ENCODE measurements around the gene ZDHHC5.
"Not testable (repeated sequence)": the region's sequence is repeated elsewhere in the genome, so short reads cannot be mapped to it uniquely, and the experiment has no call there.

Gene ZDHHC5

GRCh38 chr11:57650739-57651090, 17.2 kb upstream of the ZDHHC5 start:
- H3F3A ChIP-seq (ENCODE audit: low read depth), result no peaks in the 10 kb centered on the region
- no peaks in the 10 kb centered on the region for H4K20me1 ChIP-seq (ENCODE audit: insufficient read depth, low read length, poor library complexity, severe bottlenecking)
- H3K36me3 ChIP-seq (ENCODE audit: insufficient read depth, low read length), result no peaks in the 10 kb centered on the region
- H3K4me3 ChIP-seq (ENCODE audit: low read length, poor library complexity, severe bottlenecking), result no peak overlapping the region
- H2AFZ ChIP-seq (ENCODE audit: low read length), result no peak overlapping the region
- H3K4me1 ChIP-seq (ENCODE audit: insufficient read depth, low read length, poor library complexity, severe bottlenecking), result peaks cover 45% of the 10 kb centered on the region
- H3K27me3 ChIP-seq (ENCODE audit: insufficient read depth, low read length, poor library complexity, severe bottlenecking), result no peaks in the 10 kb centered on the region
- no peaks in the 10 kb centered on the region for H3K9me2 ChIP-seq (replicated peaks; ENCODE audit: low read depth, low read length)
- H3K79me2 ChIP-seq (ENCODE audit: insufficient read depth, low read length), result no peaks in the 10 kb centered on the region
- no peaks in the 10 kb centered on the region for H3K9me3 ChIP-seq (ENCODE audit: insufficient read depth, low read depth, low read length)
- H3K4me2 ChIP-seq (ENCODE audit: low read depth, low read length, poor library complexity, severe bottlenecking), result no peak overlapping the region
- no peak for TF ChIP-seq EZH2phosphoT487 (IDR thresholded peaks at IDR 0.05; ENCODE audit: borderline replicate concordance)
- TF ChIP-seq, protein P1, sequence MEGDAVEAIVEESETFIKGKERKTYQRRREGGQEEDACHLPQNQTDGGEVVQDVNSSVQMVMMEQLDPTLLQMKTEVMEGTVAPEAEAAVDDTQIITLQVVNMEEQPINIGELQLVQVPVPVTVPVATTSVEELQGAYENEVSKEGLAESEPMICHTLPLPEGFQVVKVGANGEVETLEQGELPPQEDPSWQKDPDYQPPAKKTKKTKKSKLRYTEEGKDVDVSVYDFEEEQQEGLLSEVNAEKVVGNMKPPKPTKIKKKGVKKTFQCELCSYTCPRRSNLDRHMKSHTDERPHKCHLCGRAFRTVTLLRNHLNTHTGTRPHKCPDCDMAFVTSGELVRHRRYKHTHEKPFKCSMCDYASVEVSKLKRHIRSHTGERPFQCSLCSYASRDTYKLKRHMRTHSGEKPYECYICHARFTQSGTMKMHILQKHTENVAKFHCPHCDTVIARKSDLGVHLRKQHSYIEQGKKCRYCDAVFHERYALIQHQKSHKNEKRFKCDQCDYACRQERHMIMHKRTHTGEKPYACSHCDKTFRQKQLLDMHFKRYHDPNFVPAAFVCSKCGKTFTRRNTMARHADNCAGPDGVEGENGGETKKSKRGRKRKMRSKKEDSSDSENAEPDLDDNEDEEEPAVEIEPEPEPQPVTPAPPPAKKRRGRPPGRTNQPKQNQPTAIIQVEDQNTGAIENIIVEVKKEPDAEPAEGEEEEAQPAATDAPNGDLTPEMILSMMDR (conservative IDR thresholded peaks at IDR 0.05; ENCODE audit: low read length), result no peak
- H3K9ac ChIP-seq (ENCODE audit: low read depth, low read length, poor library complexity, severe bottlenecking), result no peak overlapping the region

GRCh38 chr11:57651408-57651807, 16.5 kb upstream of the ZDHHC5 start:
- Histone ChIP-seq H4K20me1 (ENCODE audit: insufficient read depth, low read length, poor library complexity, severe bottlenecking) (no peaks in the 10 kb centered on the region), H3K79me2 (ENCODE audit: insufficient read depth, low read length) (no peaks in the 10 kb centered on the region), H3F3A (ENCODE audit: low read depth) (no peaks in the 10 kb centered on the region), H3K36me3 (ENCODE audit: insufficient read depth, low read length) (no peaks in the 10 kb centered on the region), H3K27me3 (ENCODE audit: insufficient read depth, low read length, poor library complexity, severe bottlenecking) (no peaks in the 10 kb centered on the region), H3K9ac (ENCODE audit: low read depth, low read length, poor library complexity, severe bottlenecking) (no peak overlapping the region), H3K4me2 (ENCODE audit: low read depth, low read length, poor library complexity, severe bottlenecking) (no peak overlapping the region), H3K4me1 (ENCODE audit: insufficient read depth, low read length, poor library complexity, severe bottlenecking) (peaks cover 39% of the 10 kb centered on the region), H3K9me2 (replicated peaks; ENCODE audit: low read depth, low read length) (no peaks in the 10 kb centered on the region), H2AFZ (ENCODE audit: low read length) (no peak overlapping the region), H3K9me3 (ENCODE audit: insufficient read depth, low read depth, low read length) (no peaks in the 10 kb centered on the region), H3K4me3 (ENCODE audit: low read length, poor library complexity, severe bottlenecking) (no peak overlapping the region)
- TF ChIP-seq, protein P1 (conservative IDR thresholded peaks at IDR 0.05; ENCODE audit: low read length), result no peak
- TF ChIP-seq EZH2phosphoT487 (IDR thresholded peaks at IDR 0.05; ENCODE audit: borderline replicate concordance), result no peak

DNA sequence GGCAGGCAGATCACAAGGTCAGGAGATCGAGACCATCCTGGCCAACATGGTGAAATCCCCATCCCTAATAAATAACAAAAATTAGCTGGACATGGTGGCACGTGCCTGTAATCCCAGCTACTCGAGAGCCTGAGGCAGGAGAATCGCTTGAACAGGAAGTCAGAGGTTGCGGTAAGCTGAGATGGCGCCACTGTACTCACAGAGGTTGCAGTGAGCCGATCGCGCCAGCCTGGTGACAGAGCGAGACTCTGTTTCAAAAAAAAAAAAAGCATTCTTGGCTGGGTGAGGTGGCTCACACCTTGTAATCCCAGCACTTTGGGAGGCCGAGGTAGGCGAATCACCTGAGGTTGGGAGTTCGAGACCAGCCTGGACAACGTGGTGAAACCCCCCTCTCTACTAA, 15.7 kb upstream of the ZDHHC5 start:
- H3K9ac ChIP-seq (ENCODE audit: low read depth, low read length, poor library complexity, severe bottlenecking), result peak overlapping the region; percentile 34
- H3K4me1 ChIP-seq (ENCODE audit: insufficient read depth, low read length, poor library complexity, severe bottlenecking), result peaks cover 45% of the 10 kb centered on the region
- not testable (repeated sequence) for H4K20me1 ChIP-seq (ENCODE audit: insufficient read depth, low read length, poor library complexity, severe bottlenecking); H2AFZ ChIP-seq (ENCODE audit: low read length); H3K9me2 ChIP-seq (replicated peaks; ENCODE audit: low read depth, low read length); H3K9me3 ChIP-seq (ENCODE audit: insufficient read depth, low read depth, low read length); H3F3A ChIP-seq (ENCODE audit: low read depth); H3K27me3 ChIP-seq (ENCODE audit: insufficient read depth, low read length, poor library complexity, severe bottlenecking); H3K79me2 ChIP-seq (ENCODE audit: insufficient read depth, low read length); H3K36me3 ChIP-seq (ENCODE audit: insufficient read depth, low read length)
- H3K4me3 ChIP-seq (ENCODE audit: low read length, poor library complexity, severe bottlenecking), result peak overlapping the region; percentile 44
- H3K4me2 ChIP-seq (ENCODE audit: low read depth, low read length, poor library complexity, severe bottlenecking), result peak overlapping the region; percentile 56

GRCh38 chr11:57652662-57653061, 15.3 kb upstream of the ZDHHC5 start:
- no peaks in the 10 kb centered on the region for H3K36me3 ChIP-seq (ENCODE audit: insufficient read depth, low read length)
- 0 out of 2 replicates have a peak overlapping the region, but pooled peaks have one; percentile 11 for H2AFZ ChIP-seq (ENCODE audit: low read length)
- peak overlapping the region; percentile 34 for H3K9ac ChIP-seq (ENCODE audit: low read depth, low read length, poor library complexity, severe bottlenecking)
- no peaks in the 10 kb centered on the region for H4K20me1 ChIP-seq (ENCODE audit: insufficient read depth, low read length, poor library complexity, severe bottlenecking)
- peaks cover 41% of the 10 kb centered on the region for H3K4me1 ChIP-seq (ENCODE audit: insufficient read depth, low read length, poor library complexity, severe bottlenecking)
- peak overlapping the region; percentile 56 for H3K4me2 ChIP-seq (ENCODE audit: low read depth, low read length, poor library complexity, severe bottlenecking)
- no peaks in the 10 kb centered on the region for H3F3A ChIP-seq (ENCODE audit: low read depth)
- H3K79me2 ChIP-seq (ENCODE audit: insufficient read depth, low read length), result peaks cover under 1% of the 10 kb centered on the region
- no peaks in the 10 kb centered on the region for H3K27me3 ChIP-seq (ENCODE audit: insufficient read depth, low read length, poor library complexity, severe bottlenecking)
- no peaks in the 10 kb centered on the region for H3K9me2 ChIP-seq (replicated peaks; ENCODE audit: low read depth, low read length)
- TF ChIP-seq, protein P1 (conservative IDR thresholded peaks at IDR 0.05; ENCODE audit: low read length), result no peak
- no peak for TF ChIP-seq EZH2phosphoT487 (IDR thresholded peaks at IDR 0.05; ENCODE audit: borderline replicate concordance)
- no peaks in the 10 kb centered on the region for H3K9me3 ChIP-seq (ENCODE audit: insufficient read depth, low read depth, low read length)
- peak overlapping the region; percentile 44 for H3K4me3 ChIP-seq (ENCODE audit: low read length, poor library complexity, severe bottlenecking)
